HCT116 (cell line): Measurements from ENCODE around the gene GPR155. TPM values are rescaled to one million over a fixed set of nuclear protein-coding genes. Genes with fewer than 3 reads are reported as not detected.

Experiments used
- ATAC-seq: fragments of 200-7000 bp; cut with Tn5 transposase; 2 replicates; pipeline ENCODE4 v1.9.1; 2020; ENCODE audit warnings: mild to moderate bottlenecking, moderate library complexity
- BruUV-seq: library from RNA; stranded (reverse); fragments of 400-500 nt; replicated peaks from 2 replicates; lab custom pipeline; 2021; lab: Mats Ljungman, UMichigan
- CTCF ChIA-PET: fragments of 300-600 bp; sonication (Branson Sonifier 250); formaldehyde crosslinking; loops from one replicate; lab custom pipeline; 2021; ENCODE audit warnings: antibody characterized with exemption; lab: Charles Lee
- POLR2A ChIA-PET: fragments of 300-600, 350-600 bp; sonication (Branson Sonifier 250); formaldehyde crosslinking; loops from one replicate; lab custom pipeline; 2021; ENCODE audit warnings: antibody characterized with exemption; lab: Charles Lee
- RAD21 ChIA-PET, 2 experiments: fragments of 300-600 bp; sonication (Branson Sonifier 250); formaldehyde crosslinking; loops; one replicate each; lab custom pipeline; 2023; ENCODE audit warnings: low total read pairs in 2 of 2; ENCODE audit not compliant: uncharacterized antibody in 2 of 2, unreplicated experiment in 2 of 2, low non-redundant PET in 1 of 2; lab: Charles Lee
- DNase-seq: peaks from one replicate; pipeline ENCODE4 v3.0.0-alpha.2; 2010; ENCODE audit warnings: low read depth, low spot score
- H2AFZ ChIP-seq: fragments of 200-600 bp; shearing (Covaris generic), sonication (generic); 2 replicates; pipeline ENCODE4 v1.6.1; 2017; ENCODE audit warnings: low read depth, mixed run types, mixed read lengths, antibody characterized with exemption, low read length; ENCODE audit not compliant: poor library complexity, severe bottlenecking
- H3K27ac ChIP-seq: 2 replicates; pipeline ENCODE4 v1.5.1; 2012; ENCODE audit warnings: low read depth, low read length
- H3K27me3 ChIP-seq: fragments of 200-600 bp; sonication (generic); 2 replicates; pipeline ENCODE4 v1.6.1; 2016; ENCODE audit warnings: mixed run types, low read length, mixed read lengths; ENCODE audit not compliant: insufficient read depth
- H3K36me3 ChIP-seq, 2 experiments: fragments of 200-500 bp in 1 of 2; fragments of 200-600 bp in 1 of 2; sonication (Bioruptor generic) in 1 of 2; sonication (generic) in 1 of 2; 2 replicates each; pipeline versions ENCODE4 v1.5.1 to v1.6.1; 2014 to 2016; ENCODE audit warnings: low read length in 2 of 2, inconsistent platforms in 1 of 2, mixed read lengths in 1 of 2, mixed run types in 1 of 2; ENCODE audit not compliant: insufficient read depth in 2 of 2, control insufficient read depth in 1 of 2
- H3K4me1 ChIP-seq, 2 experiments: fragments of 200-600 bp in 1 of 2; sonication (generic) in 1 of 2; 2 replicates each; pipeline versions ENCODE4 v1.5.1 to v1.6.1; 2012 to 2017; ENCODE audit warnings: low read length in 2 of 2, inconsistent platforms in 1 of 2, mild to moderate bottlenecking in 1 of 2, mixed read lengths in 1 of 2, mixed run types in 1 of 2, moderate library complexity in 1 of 2; ENCODE audit not compliant: insufficient read depth in 2 of 2, control insufficient read depth in 1 of 2
- H3K4me2 ChIP-seq: fragments of 200-600 bp; sonication (generic); 2 replicates; pipeline ENCODE4 v1.6.1; 2017; ENCODE audit warnings: mixed run types, low read length, mixed read lengths
- H3K4me3 ChIP-seq, 2 experiments: fragments of 200-600 bp in 1 of 2; sonication (generic) in 1 of 2; replicated peaks in 1 of 2; 2 replicates each; pipeline ENCODE4 v1.5.1; 2011 to 2016; ENCODE audit warnings: low read length in 2 of 2, control low read depth in 1 of 2, low read depth in 1 of 2, mild to moderate bottlenecking in 1 of 2, mixed read lengths in 1 of 2, mixed run types in 1 of 2
- H3K79me2 ChIP-seq: fragments of 200-600 bp; sonication (generic); 2 replicates; pipeline ENCODE4 v1.6.1; 2017; ENCODE audit warnings: mild to moderate bottlenecking, mixed run types, low read length, moderate library complexity, mixed read lengths; ENCODE audit not compliant: insufficient read depth
- H3K9ac ChIP-seq: fragments of 200-600 bp; sonication (generic); 2 replicates; pipeline ENCODE4 v1.6.1; 2016; ENCODE audit warnings: low read length, mixed read lengths
- H3K9me2 ChIP-seq: fragments of 200-600 bp; sonication (generic), shearing (Covaris generic); 2 replicates; pipeline ENCODE4 v1.6.1; 2017; ENCODE audit warnings: mixed run types, mild to moderate bottlenecking, moderate library complexity; ENCODE audit not compliant: insufficient read depth
- H3K9me3 ChIP-seq, 2 experiments: fragments of 200-500 bp in 1 of 2; fragments of 200-600 bp in 1 of 2; sonication (Bioruptor generic) in 1 of 2; sonication (generic) in 1 of 2; 2 replicates each; pipeline ENCODE4 v1.6.1; 2014 to 2017; ENCODE audit warnings: low read length in 2 of 2, mixed read lengths in 2 of 2, inconsistent platforms in 1 of 2, low read depth in 1 of 2, mild to moderate bottlenecking in 1 of 2, mixed run types in 1 of 2, moderate library complexity in 1 of 2; ENCODE audit not compliant: control insufficient read depth in 1 of 2, insufficient read depth in 1 of 2
- H4K20me1 ChIP-seq: fragments of 200-600 bp; sonication (generic), shearing (Covaris generic); 2 replicates; pipeline ENCODE4 v1.6.1; 2017; ENCODE audit warnings: mixed run types, mild to moderate bottlenecking, moderate library complexity; ENCODE audit not compliant: insufficient read depth
- ATF3 ChIP-seq: IDR thresholded peaks from 2 replicates; pipeline ENCODE4 v1.6.1; 2012
- CBX3 ChIP-seq: IDR thresholded peaks from 2 replicates; pipeline ENCODE4 v1.6.1; 2012; ENCODE audit warnings: low read depth
- CTCF ChIP-seq, 3 experiments: fragments of 200-600 bp in 1 of 3; sonication (generic) in 1 of 3; IDR thresholded peaks in 2 of 3; conservative IDR thresholded peaks in 1 of 3; 2 replicates each; pipeline ENCODE4 v1.5.1; 2012 to 2017; ENCODE audit warnings: low read depth in 2 of 3, low read length in 2 of 3, antibody characterized with exemption in 1 of 3, borderline replicate concordance in 1 of 3, control low read depth in 1 of 3, mild to moderate bottlenecking in 1 of 3, mixed read lengths in 1 of 3, mixed run types in 1 of 3, moderate library complexity in 1 of 3; ENCODE audit not compliant: insufficient read depth in 1 of 3
- EGR1 ChIP-seq: IDR thresholded peaks from 2 replicates; pipeline ENCODE4 v1.6.1; 2012; ENCODE audit warnings: low read depth
- ELF1 ChIP-seq: IDR thresholded peaks from 2 replicates; pipeline ENCODE4 v1.6.1; 2012; ENCODE audit warnings: low read depth, borderline replicate concordance
- EZH2 ChIP-seq: fragments of 200-600 bp; sonication (generic); IDR thresholded peaks from 2 replicates; pipeline ENCODE4 v1.6.1; 2017; ENCODE audit warnings: antibody characterized with exemption, mixed run types
- EZH2phosphoT487 ChIP-seq: fragments of 200-600 bp; IDR thresholded peaks from 2 replicates; pipeline ENCODE4 v1.6.1; 2018; ENCODE audit warnings: antibody characterized with exemption, borderline replicate concordance
- FOSL1 ChIP-seq: IDR thresholded peaks from 2 replicates; pipeline ENCODE4 v1.6.1; 2012; ENCODE audit warnings: low read depth
- JUND ChIP-seq: IDR thresholded peaks from 2 replicates; pipeline ENCODE4 v1.6.1; 2012
- MAX ChIP-seq: IDR thresholded peaks from 2 replicates; pipeline ENCODE4 v1.6.1; 2012
- POLR2A ChIP-seq: IDR thresholded peaks from 2 replicates; pipeline ENCODE4 v1.7.0; 2011; ENCODE audit warnings: borderline replicate concordance; ENCODE audit not compliant: insufficient read depth, insufficient read length; ENCODE audit errors: extremely low read depth
- POLR2AphosphoS5 ChIP-seq: IDR thresholded peaks from 2 replicates; pipeline ENCODE4 v1.6.1; 2011; ENCODE audit warnings: mild to moderate bottlenecking, low read depth, low read length, moderate library complexity
- RAD21 ChIP-seq: IDR thresholded peaks from 2 replicates; pipeline ENCODE4 v1.6.1; 2012; ENCODE audit warnings: low read depth, mild to moderate bottlenecking
- REST ChIP-seq: IDR thresholded peaks from 2 replicates; pipeline ENCODE4 v1.6.1; 2012; ENCODE audit warnings: low read depth
- SRF ChIP-seq: IDR thresholded peaks from 2 replicates; pipeline ENCODE4 v1.6.1; 2012; ENCODE audit warnings: low read depth
- TCF7L2 ChIP-seq: IDR thresholded peaks from 2 replicates; pipeline ENCODE4 v1.7.0; 2011; ENCODE audit warnings: borderline replicate concordance, inconsistent platforms; ENCODE audit not compliant: insufficient read depth, insufficient read length; ENCODE audit errors: extremely low read depth
- YY1 ChIP-seq: IDR thresholded peaks from 2 replicates; pipeline ENCODE4 v1.6.1; 2011; ENCODE audit warnings: low read length, low read depth, moderate library complexity, mild to moderate bottlenecking; ENCODE audit not compliant: insufficient replicate concordance; ENCODE audit errors: extremely low read depth
- ZBTB33 ChIP-seq: IDR thresholded peaks from 2 replicates; pipeline ENCODE4 v1.6.1; 2011; ENCODE audit warnings: mild to moderate bottlenecking, low read length, moderate library complexity; ENCODE audit not compliant: insufficient replicate concordance; ENCODE audit errors: extremely low read depth
- ZFX ChIP-seq: fragments of 450-650 bp; IDR thresholded peaks from 2 replicates; pipeline ENCODE4 v1.6.1; 2017
- intact Hi-C: fragments of 100-400 bp; cut with micrococcal nuclease; formaldehyde crosslinking; loops from 2 replicates; pipeline ENCODE4 v1.10.0; 2022
- total RNA-seq: library from RNA; stranded (reverse); gene quantifications from one replicate; pipeline ENCODE4 v1.2.1, GENCODE V29; 2021; ENCODE audit not compliant: unreplicated experiment

GPR155 gene
- total RNA-seq, 1 experiment from 2014 or later, result 3.8 TPM

- ChIA-PET POLR2A (no interaction called here), CTCF (no interaction called here), RAD21 (no interaction called here)
- H3K4me2 ChIP-seq, result no peak overlapping the region
- no peaks in the 10 kb centered on the region for H3K79me2 ChIP-seq
- no peaks in the 10 kb centered on the region for H3K4me1 ChIP-seq
- no peak for ATAC-seq
- no peak overlapping the region for H3K27ac ChIP-seq
- DNase-seq, result no peak
- H3K27me3 ChIP-seq, result peaks cover 6% of the 10 kb centered on the region; the same call in 1 of the 2 replicates
- H3K9ac ChIP-seq, result no peak overlapping the region
- no peak overlapping the region for H3K4me3 ChIP-seq
- TF ChIP-seq ELF1 (no peak), EGR1 (no peak), SRF (no peak), EZH2phosphoT487 (no peak), JUND (no peak), ZFX (no peak), RAD21 (no peak), POLR2AphosphoS5 (no peak), CBX3 (no peak), YY1 (no peak), FOSL1 (no peak), ATF3 (no peak), CTCF (IDR thresholded peaks at IDR 0.05 in 2 of 3, conservative IDR thresholded peaks at IDR 0.05 in 1 of 3; ENCODE audit: borderline replicate concordance in 1 of 3, insufficient read depth in 1 of 3, low read depth in 2 of 3, low read length in 2 of 3) (no peak), EZH2 (no peak), REST (no peak), MAX (no peak), TCF7L2 (no peak), ZBTB33 (no peak), POLR2A (no peak)
- no peaks in the 10 kb centered on the region for H3K36me3 ChIP-seq
- BruUV-seq, result no TSS peak
- H2AFZ ChIP-seq, result no peak overlapping the region
- peaks cover 2% of the 10 kb centered on the region in 2 experiments; a peak in 2 of 4 replicates for H3K9me3 ChIP-seq
- no peaks in the 10 kb centered on the region for H4K20me1 ChIP-seq
- no peaks in the 10 kb centered on the region for H3K9me2 ChIP-seq
- intact Hi-C loops, result no loop called here
These were observed 29.9 kb upstream of the GPR155 start for GRCh38 chr2:174516501-174517378.
